RPMI8226 (cell line): ENCODE measurements around the gene CTXN1.
"Not testable (repeated sequence)": the region's sequence is repeated elsewhere in the genome, so short reads cannot be mapped to it uniquely, and the experiment has no call there.

Experiments
- DNase-seq: peaks from one replicate; pipeline ENCODE4 v3.0.0-alpha.2; 2015

CTXN1 gene

GRCh38 chr19:7926021-7926726 lies at the start of gene CTXN1:
Gene CTXN1, minus strand, starts transcription at chr19:7926135. Its CDS starts 597 bp downstream, at chr19:7925538.
- DNase-seq: peak; percentile 77

GRCh38 chr19:7975037-7975436 lies 49.1 kb upstream of the CTXN1 start:
- no peak for DNase-seq

- DNase-seq: no peak
These were observed 47.9 kb upstream of the CTXN1 start for GRCh38 chr19:7973883-7974282.

GRCh38 chr19:7971553-7972520 lies 45.9 kb upstream of the CTXN1 start:
- no peak for DNase-seq

GRCh38 chr19:7970716-7971448 lies 44.9 kb upstream of the CTXN1 start:
- DNase-seq: peak; percentile 32

- no peak for DNase-seq
These were observed 43.6 kb upstream of the CTXN1 start for GRCh38 chr19:7969555-7969939.

GRCh38 chr19:7968796-7969554 lies 43.0 kb upstream of the CTXN1 start:
- DNase-seq: no peak

- DNase-seq: no peak
These were observed 42.3 kb upstream of the CTXN1 start for GRCh38 chr19:7968008-7968795.

- no peak for DNase-seq
These were observed 40.2 kb upstream of the CTXN1 start for GRCh38 chr19:7965921-7966665.

GRCh38 chr19:7965259-7965841 lies 39.4 kb upstream of the CTXN1 start:
- DNase-seq: no peak

GRCh38 chr19:7963566-7963965 lies 37.6 kb upstream of the CTXN1 start:
- no peak for DNase-seq

- DNase-seq: no peak
These were observed 36.8 kb upstream of the CTXN1 start for GRCh38 chr19:7962644-7963268.

GRCh38 chr19:7961920-7962626 lies 36.1 kb upstream of the CTXN1 start:
- DNase-seq: no peak

GRCh38 chr19:7961082-7961481 lies 35.1 kb upstream of the CTXN1 start:
- not testable (repeated sequence) for DNase-seq

GRCh38 chr19:7959211-7959610 lies 33.3 kb upstream of the CTXN1 start:
- no peak for DNase-seq

GRCh38 chr19:7955696-7956095 lies 29.8 kb upstream of the CTXN1 start:
- no peak for DNase-seq

- no peak for DNase-seq
These were observed 27.6 kb upstream of the CTXN1 start for GRCh38 chr19:7953576-7953975.

- DNase-seq: no peak
These were observed 27.1 kb upstream of the CTXN1 start for GRCh38 chr19:7953060-7953459.

- DNase-seq: no peak
These were observed 22.0 kb upstream of the CTXN1 start for GRCh38 chr19:7947939-7948338.
